GM06990 (cell line): Measurements from ENCODE around the gene MTG1.
A peak's percentile ranks its signal among the peaks of the same experiment; 100 is the strongest.

ENCODE experiments used
- DNase-seq: peaks from one replicate; pipeline ENCODE4 v3.0.0-alpha.2; 2011; ENCODE audit not compliant: insufficient read length; ENCODE audit errors: extremely low read depth
- H3K27me3 ChIP-seq: replicated peaks from 2 replicates; pipeline ENCODE4 v1.6.0; 2011; ENCODE audit warnings: low read length; ENCODE audit not compliant: control insufficient read depth, insufficient read depth
- H3K36me3 ChIP-seq: 2 replicates; pipeline ENCODE4 v1.5.1; 2011; ENCODE audit warnings: low read length; ENCODE audit not compliant: control insufficient read depth, insufficient read depth
- H3K4me3 ChIP-seq: replicated peaks from 2 replicates; pipeline ENCODE4 v1.5.1; 2011; ENCODE audit warnings: low read depth, mild to moderate bottlenecking, control low read depth, low read length
- CTCF ChIP-seq: IDR thresholded peaks from 2 replicates; pipeline ENCODE4 v1.5.1; 2011; ENCODE audit warnings: low read length, control low read depth, mild to moderate bottlenecking, inconsistent platforms; ENCODE audit not compliant: insufficient read depth, poor library complexity, severe bottlenecking

The MTG1 gene

DNA sequence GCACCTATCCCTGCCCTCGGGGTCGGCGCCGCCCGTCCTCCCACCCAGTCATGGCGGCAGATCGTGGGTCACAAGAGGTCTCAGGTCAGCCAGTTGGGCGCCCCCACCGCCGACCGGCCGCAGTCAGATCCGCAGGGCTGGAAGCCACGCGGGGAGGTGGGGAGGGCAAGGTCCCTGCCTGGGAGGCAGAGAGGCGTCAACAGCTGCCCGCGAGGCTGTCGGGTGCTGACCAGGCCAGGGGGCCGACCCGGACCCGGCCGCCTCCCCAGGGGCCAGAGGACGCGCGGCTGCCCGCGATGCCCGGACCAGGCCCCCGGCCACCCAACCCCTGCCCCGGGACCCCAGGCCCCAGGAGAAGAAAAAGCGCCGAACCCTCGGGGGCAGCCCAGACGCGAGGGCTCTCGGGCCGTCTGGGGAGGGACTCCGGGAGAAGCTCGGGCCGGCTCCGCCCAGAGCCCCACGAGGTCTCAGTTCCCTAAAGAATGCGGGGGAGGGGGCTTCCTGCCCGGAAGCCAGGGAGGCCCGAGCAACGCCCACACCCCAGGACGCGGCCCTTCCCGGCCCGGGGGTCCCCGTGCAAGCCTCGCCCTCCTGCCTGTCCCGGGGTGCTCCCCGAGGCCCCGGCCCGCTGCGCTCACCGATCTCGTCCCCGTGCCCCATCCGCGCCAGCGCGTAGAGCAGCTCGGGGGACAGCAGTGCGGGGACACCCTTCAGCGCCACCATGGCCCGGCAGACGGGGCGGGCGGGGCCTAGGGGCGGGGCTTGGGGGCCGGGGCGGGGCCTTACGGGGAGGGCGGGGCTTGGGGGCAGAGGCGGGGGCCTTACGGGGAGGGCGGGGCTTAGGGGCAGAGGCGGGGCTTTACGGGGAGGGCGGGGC is 36.4 kb upstream of the MTG1 start, which contains the start of gene FUOM:
TSS of gene FUOM (minus strand) at position 735 of the 877 bp plus-strand sequence. CDS start at position 723, 12 bp downstream.
- DNase-seq = peak; percentile 86
- peak within 1 kb of the TSS; percentile 65 for H3K4me3 ChIP-seq
- TF ChIP-seq CTCF = no peak
- H3K27me3 ChIP-seq = no peaks in the 10 kb centered on the region
- H3K36me3 ChIP-seq = peaks cover 3% of the 10 kb centered on the region

GRCh38 chr10:133358162-133358924 is 35.6 kb upstream of the MTG1 start:
- Histone ChIP-seq H3K4me3 (no peak overlapping the region), H3K36me3 (peaks cover 8% of the 10 kb centered on the region)
- DNase-seq = no peak

GRCh38 chr10:133358925-133359310 is 35.0 kb upstream of the MTG1 start:
- no peak for DNase-seq
- no peak overlapping the region for H3K4me3 ChIP-seq
- H3K36me3 ChIP-seq = peaks cover 8% of the 10 kb centered on the region
- no peaks in the 10 kb centered on the region for H3K27me3 ChIP-seq
- TF ChIP-seq CTCF = no peak

More at GRCh38 chr10:133358162-133358924, 35.6 kb upstream of the MTG1 start:
- no peak for TF ChIP-seq CTCF
- no peaks in the 10 kb centered on the region for H3K27me3 ChIP-seq

DNA sequence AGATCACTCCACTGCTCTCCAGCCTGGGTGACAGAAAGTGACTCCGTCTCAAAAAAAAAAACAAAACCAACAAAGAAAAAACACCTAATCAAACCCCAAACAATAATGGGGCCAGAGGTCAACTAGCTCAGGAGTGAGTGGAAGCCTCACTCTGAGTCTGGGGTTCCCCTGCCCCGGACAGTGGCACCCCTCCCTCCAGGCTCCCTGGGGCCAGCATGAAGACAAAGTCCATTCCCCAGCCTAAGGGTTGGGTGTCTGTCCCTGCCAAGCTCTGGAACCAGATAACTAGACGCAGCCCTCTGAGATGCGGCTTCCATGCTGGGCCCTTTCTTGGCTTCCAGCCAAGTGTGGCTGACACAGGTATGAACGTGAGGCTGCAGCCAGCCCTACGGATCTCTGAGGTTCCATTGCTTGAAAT is 34.4 kb upstream of the MTG1 start:
- no peaks in the 10 kb centered on the region for H3K27me3 ChIP-seq
- H3K36me3 ChIP-seq = peaks cover 8% of the 10 kb centered on the region
- DNase-seq = no peak
- no peak overlapping the region for H3K4me3 ChIP-seq
- TF ChIP-seq CTCF = no peak

DNA sequence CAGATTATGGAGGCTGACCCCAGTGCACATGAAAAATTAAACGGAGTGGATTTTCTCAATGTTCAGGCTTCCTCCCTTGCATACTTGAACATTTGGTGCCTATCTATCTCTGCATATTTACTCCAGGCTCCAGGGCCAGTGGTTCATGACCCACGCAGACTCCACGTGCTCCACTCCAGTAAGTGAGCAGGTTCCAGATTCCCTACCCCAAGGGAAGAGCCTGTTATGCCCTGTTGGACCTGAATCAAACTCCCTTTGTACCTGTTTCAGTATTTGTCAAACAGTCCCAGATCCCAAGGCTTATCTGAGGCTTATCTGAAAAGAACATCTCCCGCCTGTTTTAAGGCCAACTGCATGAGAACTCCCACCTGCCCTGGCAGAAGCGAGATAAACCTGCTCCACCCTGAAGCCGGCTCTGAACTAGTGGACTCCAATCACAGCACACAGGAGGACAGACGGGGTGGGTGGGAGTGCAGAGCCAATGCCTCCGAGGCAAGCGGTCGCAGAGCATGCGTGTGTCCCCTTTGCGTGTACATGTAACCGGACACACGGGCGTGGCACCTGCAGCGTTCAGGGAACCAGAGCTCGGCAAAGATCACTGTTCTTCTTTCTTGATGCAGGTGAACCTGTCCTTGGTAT is 33.9 kb upstream of the MTG1 start:
- no peak for TF ChIP-seq CTCF
- DNase-seq = no peak
- Histone ChIP-seq H3K36me3 (peaks cover 12% of the 10 kb centered on the region), H3K27me3 (no peaks in the 10 kb centered on the region), H3K4me3 (no peak overlapping the region)
